ENCODE measurements around the gene CLCN4.

The CLCN4 gene

DNA sequence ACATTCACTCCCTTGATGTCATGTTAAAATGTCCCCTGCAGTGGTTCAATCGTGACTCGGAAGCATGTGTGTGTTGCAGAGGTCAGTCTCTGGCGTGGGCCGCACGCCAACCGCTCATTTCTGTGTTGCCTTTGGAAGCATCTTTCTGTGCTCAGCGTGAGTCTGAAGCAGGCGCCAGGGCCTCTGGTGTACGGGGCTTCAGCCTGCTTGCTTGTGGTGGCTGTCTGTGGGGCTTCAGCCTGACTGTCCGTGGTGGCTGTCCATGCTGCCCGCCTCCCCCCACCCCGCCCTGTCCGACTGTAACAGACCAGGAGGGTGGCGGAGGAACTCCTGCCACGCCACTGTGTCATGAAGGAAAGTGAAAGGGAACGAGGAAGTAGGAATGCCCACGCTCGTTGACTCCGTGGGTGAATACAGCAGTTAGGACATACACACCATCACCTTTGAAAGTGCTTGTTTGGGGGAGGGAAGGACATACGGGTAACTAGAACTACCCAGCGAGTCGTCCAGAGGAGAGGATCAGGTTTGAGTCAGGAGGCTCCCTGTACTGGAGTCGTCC lies 14.7 kb upstream of the CLCN4 start:
- H3K4me3 ChIP-seq: no peak overlapping the region
- H3K9ac ChIP-seq: no peak overlapping the region
- no peaks in the 10 kb centered on the region for H4K20me1 ChIP-seq
- H3K4me1 ChIP-seq: peaks cover 10% of the 10 kb centered on the region
- H3K9me3 ChIP-seq: peaks cover 14% of the 10 kb centered on the region
- H3K27ac ChIP-seq: no peak overlapping the region
- peaks cover 77% of the 10 kb centered on the region for H3K36me3 ChIP-seq
- H3K4me2 ChIP-seq: no peak overlapping the region
- H3K27me3 ChIP-seq: no peaks in the 10 kb centered on the region
- no peak for TF ChIP-seq Cebpa-rat (IDR thresholded peaks at IDR 0.05)

DNA sequence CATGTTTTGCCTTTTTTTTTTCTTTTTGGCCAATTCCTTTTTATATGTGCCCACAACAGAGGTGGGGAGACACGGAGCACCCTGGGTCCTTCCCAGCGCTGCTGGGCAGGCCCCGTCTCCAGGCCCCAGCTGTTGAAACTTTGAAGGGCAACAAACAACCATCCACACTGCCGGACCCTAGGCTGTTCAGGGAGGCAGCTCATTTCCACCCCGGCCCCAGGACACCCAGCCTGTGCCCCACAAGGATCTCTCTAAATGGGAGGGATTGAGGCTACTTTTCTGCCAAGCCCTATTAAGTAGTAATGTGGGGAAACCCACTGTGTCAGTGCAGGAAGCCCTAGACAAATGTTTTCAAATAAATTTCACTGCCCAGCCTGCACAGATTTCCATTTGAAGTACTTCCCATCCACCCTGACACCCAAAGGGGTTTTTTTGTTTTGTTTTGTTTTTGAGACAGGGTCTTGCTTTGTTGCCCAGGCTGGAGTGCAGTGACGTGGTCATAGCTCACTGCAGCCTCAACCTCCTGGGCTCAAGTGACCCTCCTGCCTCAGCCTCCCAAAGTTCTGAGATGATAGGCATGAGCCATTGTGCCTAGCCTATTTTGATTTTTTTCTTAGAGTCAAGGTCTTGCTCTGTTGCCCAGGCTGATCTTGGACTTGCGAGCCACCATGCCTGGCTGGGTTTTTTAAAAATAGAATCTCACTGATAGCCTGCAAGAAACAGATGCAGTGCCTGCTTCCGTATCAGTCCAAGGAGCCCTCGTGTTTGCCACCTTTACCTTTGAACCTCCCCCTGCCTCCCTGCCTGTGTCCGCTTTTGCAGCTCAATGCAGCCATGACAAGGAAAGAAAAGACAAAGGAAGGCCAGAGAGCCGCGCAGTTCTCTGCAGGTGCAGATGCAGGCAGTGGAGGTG lies 13.4 kb upstream of the CLCN4 start:
- H4K20me1 ChIP-seq: no peaks in the 10 kb centered on the region
- peaks cover 10% of the 10 kb centered on the region for H3K4me1 ChIP-seq
- no peak overlapping the region for H3K4me3 ChIP-seq
- peaks cover 14% of the 10 kb centered on the region for H3K9me3 ChIP-seq
- H3K36me3 ChIP-seq: peaks cover 65% of the 10 kb centered on the region
- no peaks in the 10 kb centered on the region for H3K27me3 ChIP-seq
- no peak overlapping the region for H3K27ac ChIP-seq
- H3K4me2 ChIP-seq: peak overlapping the region; percentile 44
- no peak for TF ChIP-seq Cebpa-rat (IDR thresholded peaks at IDR 0.05)
- no peak overlapping the region for H3K9ac ChIP-seq

GRCh38 chrX:10146346-10146745 lies 10.4 kb upstream of the CLCN4 start:
- H3K36me3 ChIP-seq: peaks cover 36% of the 10 kb centered on the region
- H4K20me1 ChIP-seq: no peaks in the 10 kb centered on the region
- H3K9ac ChIP-seq: no peak overlapping the region
- peaks cover 14% of the 10 kb centered on the region for H3K9me3 ChIP-seq
- no peak for TF ChIP-seq Cebpa-rat (IDR thresholded peaks at IDR 0.05)
- H3K4me1 ChIP-seq: peaks cover 10% of the 10 kb centered on the region
- H3K4me2 ChIP-seq: no peak overlapping the region
- no peak overlapping the region for H3K27ac ChIP-seq
- H3K27me3 ChIP-seq: no peaks in the 10 kb centered on the region
- no peak overlapping the region for H3K4me3 ChIP-seq

- Histone ChIP-seq H3K4me3 (no peak overlapping the region), H3K36me3 (no peaks in the 10 kb centered on the region), H3K9ac (no peak overlapping the region), H3K4me2 (no peak overlapping the region), H3K4me1 (peaks cover 13% of the 10 kb centered on the region; the same call in 1 of the 2 replicates), H3K9me3 (no peaks in the 10 kb centered on the region), H4K20me1 (peaks cover 17% of the 10 kb centered on the region), H3K27me3 (peaks cover 32% of the 10 kb centered on the region), H3K27ac (no peak overlapping the region)
- no peak for TF ChIP-seq Cebpa-rat (IDR thresholded peaks at IDR 0.05)
These were observed 4.7 kb upstream of the CLCN4 start for GRCh38 chrX:10152086-10152485.

DNA sequence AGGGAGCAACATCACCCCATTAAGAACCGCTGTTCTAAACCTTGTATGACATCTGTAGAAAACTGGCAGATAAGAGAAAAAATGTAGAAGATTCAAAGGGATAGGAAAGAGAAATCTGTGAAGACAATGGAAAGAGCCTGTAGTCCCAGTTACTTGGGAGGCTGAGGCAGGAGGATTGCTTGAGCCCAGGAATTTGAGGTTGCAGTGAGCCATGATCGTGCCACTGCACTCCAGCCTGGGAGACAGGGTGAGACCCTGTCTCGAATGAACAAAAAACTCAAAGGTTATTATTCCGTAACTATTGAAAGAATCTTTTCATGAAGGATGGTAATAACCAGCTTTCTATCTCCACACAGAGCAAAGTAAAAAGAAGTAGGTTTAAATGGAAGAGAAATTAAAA lies 1.6 kb upstream of the CLCN4 start:
- H4K20me1 ChIP-seq: peaks cover 40% of the 10 kb centered on the region
- no peaks in the 10 kb centered on the region for H3K9me3 ChIP-seq
- H3K36me3 ChIP-seq: no peaks in the 10 kb centered on the region

DNA sequence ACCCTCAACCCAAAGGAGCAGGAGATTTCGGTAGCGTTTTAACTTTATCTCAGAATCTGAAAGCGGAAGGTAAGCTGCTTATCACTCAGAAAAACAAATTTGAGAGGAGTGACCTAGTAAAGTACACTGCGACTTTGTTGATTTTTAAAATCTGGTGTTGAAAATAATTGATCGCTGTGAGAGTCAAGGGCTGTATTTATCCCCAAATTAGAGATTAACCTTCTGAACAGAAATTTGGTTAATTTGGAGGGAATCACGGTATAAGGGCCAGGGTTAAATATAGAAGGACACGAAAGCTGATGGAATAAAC lies 212 bp downstream of the CLCN4 start:
- Histone ChIP-seq H3K4me3 (no peak overlapping the region), H3K4me1 (peaks cover 40% of the 10 kb centered on the region), H3K4me2 (peak overlapping the region; percentile 19; the same call in 1 of the 2 replicates), H3K27me3 (peaks cover 80% of the 10 kb centered on the region), H3K9me3 (no peaks in the 10 kb centered on the region), H3K9ac (no peak overlapping the region), H3K27ac (no peak overlapping the region), H4K20me1 (peaks cover 40% of the 10 kb centered on the region), H3K36me3 (no peaks in the 10 kb centered on the region)
- TF ChIP-seq Cebpa-rat (IDR thresholded peaks at IDR 0.05): no peak

More for the DNA sequence above, 1.6 kb upstream of the CLCN4 start:
- no peak overlapping the region for H3K27ac ChIP-seq
- no peak overlapping the region for H3K4me3 ChIP-seq
- TF ChIP-seq Cebpa-rat (IDR thresholded peaks at IDR 0.05): no peak
- peak overlapping the region; percentile 5; the same call in 1 of the 2 replicates for H3K4me2 ChIP-seq
- peaks cover 63% of the 10 kb centered on the region for H3K27me3 ChIP-seq
- no peak overlapping the region for H3K9ac ChIP-seq
- peaks cover 23% of the 10 kb centered on the region for H3K4me1 ChIP-seq

DNA sequence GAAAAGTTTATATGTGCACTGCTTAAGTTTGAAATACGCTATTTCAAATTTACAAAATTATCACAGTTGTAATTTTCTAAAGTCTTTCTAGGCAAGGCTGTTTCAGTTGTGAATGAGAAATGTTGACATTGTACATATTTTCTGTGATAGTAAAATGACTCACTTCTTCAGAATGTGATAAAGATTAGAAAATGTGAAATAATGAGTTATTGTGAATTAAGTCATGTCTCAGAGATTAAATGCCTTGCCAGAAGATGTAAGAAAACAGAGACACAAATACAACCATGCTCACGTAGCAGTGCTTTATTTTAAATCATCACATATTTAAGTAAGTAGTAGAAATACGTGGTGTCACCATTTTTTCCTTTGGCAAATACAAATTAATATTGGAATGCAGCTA lies 768 bp downstream of the CLCN4 start:
- H3K4me3 ChIP-seq: no peak overlapping the region
- peaks cover 40% of the 10 kb centered on the region for H3K4me1 ChIP-seq
- peaks cover 40% of the 10 kb centered on the region for H4K20me1 ChIP-seq
- no peaks in the 10 kb centered on the region for H3K9me3 ChIP-seq
- H3K27me3 ChIP-seq: peaks cover 80% of the 10 kb centered on the region
- no peaks in the 10 kb centered on the region for H3K36me3 ChIP-seq
- H3K4me2 ChIP-seq: no peak overlapping the region
- no peak overlapping the region for H3K27ac ChIP-seq
- no peak for TF ChIP-seq Cebpa-rat (IDR thresholded peaks at IDR 0.05)
- no peak overlapping the region for H3K9ac ChIP-seq

GRCh38 chrX:10158279-10159144 lies 1.7 kb downstream of the CLCN4 start:
- Histone ChIP-seq H3K4me2 (peak overlapping the region; percentile 34), H3K4me1 (peaks cover 40% of the 10 kb centered on the region), H3K4me3 (no peak overlapping the region), H3K9ac (no peak overlapping the region), H3K36me3 (no peaks in the 10 kb centered on the region), H3K9me3 (no peaks in the 10 kb centered on the region), H3K27me3 (peaks cover 80% of the 10 kb centered on the region), H4K20me1 (peaks cover 40% of the 10 kb centered on the region), H3K27ac (no peak overlapping the region)
- no peak for TF ChIP-seq Cebpa-rat (IDR thresholded peaks at IDR 0.05)

DNA sequence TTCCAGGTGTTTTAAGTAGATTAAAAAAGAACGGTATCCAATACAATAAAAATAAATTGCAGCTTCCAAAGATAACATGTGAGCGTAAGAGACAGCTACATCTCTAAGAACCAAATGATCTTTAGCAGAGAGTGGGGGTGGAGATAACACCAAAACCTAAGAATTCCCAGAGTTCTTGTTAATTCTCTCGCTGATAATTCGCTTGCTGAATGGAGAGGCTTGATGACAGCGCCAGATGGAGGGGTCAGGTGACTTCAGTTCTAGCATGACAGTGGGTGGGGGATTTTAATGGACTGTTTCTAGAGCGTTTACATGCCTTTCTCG lies 2.3 kb downstream of the CLCN4 start:
- Histone ChIP-seq H3K27ac (no peak overlapping the region), H3K4me3 (no peak overlapping the region), H3K36me3 (no peaks in the 10 kb centered on the region), H3K4me1 (peaks cover 40% of the 10 kb centered on the region), H4K20me1 (peaks cover 40% of the 10 kb centered on the region), H3K9me3 (no peaks in the 10 kb centered on the region), H3K9ac (no peak overlapping the region), H3K27me3 (peaks cover 75% of the 10 kb centered on the region), H3K4me2 (no peak overlapping the region)
- no peak for TF ChIP-seq Cebpa-rat (IDR thresholded peaks at IDR 0.05)

DNA sequence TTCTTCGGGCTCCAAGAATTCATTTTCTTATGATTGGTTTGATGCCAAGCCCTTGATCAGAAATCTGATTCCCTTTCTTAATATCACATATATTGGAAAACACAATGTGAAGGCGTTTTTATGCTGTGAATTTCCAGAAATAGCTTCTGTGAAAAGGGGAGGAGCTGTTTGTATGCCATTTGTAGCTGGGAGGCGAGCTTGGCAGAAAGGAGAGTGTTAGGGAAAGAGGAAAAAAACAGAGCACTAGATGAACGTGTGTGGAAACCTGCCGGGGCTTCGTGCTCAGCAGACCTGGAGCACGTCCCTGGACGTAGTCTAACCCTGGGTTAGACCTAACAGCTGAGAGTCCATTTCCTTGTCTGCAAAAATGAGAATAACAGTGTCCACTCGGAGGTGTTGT lies 3.4 kb downstream of the CLCN4 start:
- Histone ChIP-seq H3K4me1 (peaks cover 40% of the 10 kb centered on the region), H3K9me3 (no peaks in the 10 kb centered on the region), H3K4me2 (no peak overlapping the region; the same call in 1 of the 2 replicates), H3K36me3 (no peaks in the 10 kb centered on the region), H3K27ac (no peak overlapping the region), H4K20me1 (peaks cover 34% of the 10 kb centered on the region), H3K27me3 (peaks cover 67% of the 10 kb centered on the region), H3K4me3 (no peak overlapping the region), H3K9ac (no peak overlapping the region)
- TF ChIP-seq Cebpa-rat (IDR thresholded peaks at IDR 0.05): no peak

Data from BLaER1 (cell line).